WI38 (cell line): Measurements from ENCODE around the gene C22orf39.

Experiments
- H3K4me3 ChIP-seq: 2 replicates; pipeline ENCODE4 v1.5.1; 2011; ENCODE audit warnings: low read depth, mild to moderate bottlenecking, control low read depth, low read length
- CTCF ChIP-seq: IDR thresholded peaks from 2 replicates; pipeline ENCODE4 v1.5.1; 2012; ENCODE audit warnings: low read depth, mild to moderate bottlenecking, control low read depth, low read length

The C22orf39 gene

DNA sequence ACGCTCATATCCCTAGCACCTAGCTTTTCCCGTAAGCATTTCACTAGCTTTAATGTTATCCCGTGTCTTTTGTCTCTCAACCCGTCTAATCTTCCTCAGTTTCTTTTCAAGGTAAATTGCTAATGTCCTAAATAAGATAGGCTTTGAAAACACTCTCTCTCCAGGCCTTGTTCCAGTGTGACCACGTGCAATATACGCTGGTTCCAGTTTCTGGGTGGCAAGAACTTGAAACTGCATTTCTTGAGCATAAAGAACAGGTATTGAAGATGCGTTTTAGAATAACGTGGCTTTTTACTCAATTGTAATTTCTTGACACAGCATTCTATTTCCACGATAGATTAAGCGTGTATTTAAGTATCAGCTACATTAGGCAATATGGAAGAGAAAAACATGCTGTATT lies 33.3 kb upstream of the C22orf39 start:
- TF ChIP-seq CTCF, result no peak
- peak overlapping the region; percentile 91 for H3K4me3 ChIP-seq

DNA sequence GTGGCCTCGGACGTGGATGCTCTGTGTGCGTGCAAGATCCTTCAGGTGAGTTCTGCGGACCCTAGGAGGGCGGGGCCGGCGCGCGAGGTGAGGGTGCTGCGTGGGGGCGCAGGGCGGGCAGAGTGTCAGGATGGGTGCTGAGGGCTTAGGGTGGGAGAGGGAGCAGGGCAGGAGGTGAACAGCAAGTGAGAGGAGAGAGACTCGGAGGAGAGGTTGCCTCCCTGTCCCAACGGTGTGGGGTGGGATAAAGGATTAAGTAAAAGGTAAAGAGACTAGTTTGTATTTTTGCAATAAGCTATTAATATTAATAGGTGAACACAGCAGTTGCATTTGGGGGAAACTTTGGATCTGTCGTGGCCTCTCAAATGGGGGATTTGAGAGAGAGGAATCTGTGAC lies 32.7 kb upstream of the C22orf39 start:
- no peak for TF ChIP-seq CTCF
- H3K4me3 ChIP-seq, result peak overlapping the region; percentile 91

DNA sequence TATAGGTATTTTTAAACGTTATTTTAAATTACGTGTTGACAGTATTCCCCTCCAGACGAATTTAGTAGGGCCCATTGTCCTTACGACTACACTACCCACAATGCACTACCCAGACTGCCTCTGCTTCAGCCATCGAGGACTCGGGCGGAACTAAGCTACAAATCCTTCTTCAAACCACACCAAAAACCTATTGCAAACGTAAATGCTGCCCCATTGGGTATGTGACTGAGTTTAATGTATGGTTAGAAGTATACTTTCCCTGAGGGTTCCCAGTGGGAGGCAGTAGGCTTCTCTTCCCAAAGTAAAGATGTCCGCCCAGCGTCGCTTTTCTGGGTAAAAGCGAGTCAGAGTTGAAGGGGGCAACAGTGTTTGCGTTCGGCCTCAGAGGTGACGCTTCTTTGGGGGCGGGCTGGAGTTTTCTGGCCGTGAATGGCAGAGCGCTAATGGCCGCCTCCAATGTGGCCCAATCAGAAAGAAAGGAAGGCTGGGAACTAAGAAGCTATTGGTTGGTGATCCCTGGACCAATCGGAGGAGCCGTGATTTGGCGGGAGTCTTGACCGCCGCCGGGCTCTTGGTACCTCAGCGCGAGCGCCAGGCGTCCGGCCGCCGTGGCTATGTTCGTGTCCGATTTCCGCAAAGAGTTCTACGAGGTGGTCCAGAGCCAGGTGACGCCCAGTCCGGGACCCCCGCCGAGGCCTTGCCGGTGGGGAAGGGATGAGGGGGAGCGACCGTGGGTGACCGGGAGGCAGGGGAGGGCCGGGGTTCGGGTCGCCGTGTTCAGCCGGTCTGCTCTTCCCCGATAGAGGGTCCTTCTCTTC lies 32.1 kb upstream of the C22orf39 start, which contains the start of gene CDC45:
TSS of gene CDC45 (plus strand) at position 566 of the 818 bp plus-strand sequence. CDS start at position 615, 49 bp downstream.
- no peak for TF ChIP-seq CTCF
- H3K4me3 ChIP-seq, result peak within 1 kb of the TSS; percentile 91

GRCh38 chr22:19478901-19479354 lies 31.4 kb upstream of the C22orf39 start, which contains the start of gene UFD1:
Gene UFD1, minus strand, starts transcription at chr22:19479193. Its CDS starts 108 bp downstream, at chr22:19479085.
- TF ChIP-seq CTCF, result no peak
- H3K4me3 ChIP-seq, result peak within 1 kb of the TSS; percentile 91

DNA sequence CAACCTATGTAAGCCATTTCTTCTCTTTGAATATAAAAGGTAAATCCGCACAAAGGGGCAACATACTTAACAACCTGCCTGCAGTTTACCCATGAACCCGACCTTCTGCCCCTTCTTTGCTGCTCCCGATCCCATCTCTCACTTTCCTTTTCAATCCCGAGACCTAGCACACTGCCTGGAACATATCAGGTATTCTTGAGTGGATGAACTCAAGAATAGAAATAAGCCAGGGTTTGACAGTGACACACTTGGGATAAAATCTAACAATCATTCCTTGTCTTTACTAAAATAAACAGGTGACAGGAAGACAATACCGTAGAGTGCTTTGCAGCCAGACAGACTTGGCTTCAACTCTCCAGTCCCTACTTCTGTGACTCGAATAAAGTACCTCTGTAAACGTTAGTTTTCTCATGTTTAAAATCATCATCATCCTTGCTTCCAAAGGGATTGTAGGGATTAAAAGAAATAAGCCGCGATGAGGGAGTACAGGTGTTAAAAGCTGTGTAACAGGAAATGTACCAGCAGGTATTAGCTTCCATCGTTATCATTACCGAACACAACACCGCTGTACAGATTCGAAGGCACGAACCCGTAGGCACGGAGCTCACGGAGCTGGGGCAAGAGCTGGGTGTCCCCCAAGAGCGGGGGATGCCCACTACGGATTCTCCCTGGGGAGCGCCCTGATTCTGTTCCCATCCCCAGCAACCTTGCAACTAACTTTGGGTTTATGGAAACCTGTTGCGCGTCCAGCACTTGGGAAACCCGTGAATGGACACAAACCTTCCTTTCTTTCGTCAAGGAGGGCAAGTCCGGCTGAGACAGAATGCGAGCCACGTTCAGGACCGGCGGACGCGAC lies 30.8 kb upstream of the C22orf39 start:
- H3K4me3 ChIP-seq, result peak overlapping the region; percentile 91

DNA sequence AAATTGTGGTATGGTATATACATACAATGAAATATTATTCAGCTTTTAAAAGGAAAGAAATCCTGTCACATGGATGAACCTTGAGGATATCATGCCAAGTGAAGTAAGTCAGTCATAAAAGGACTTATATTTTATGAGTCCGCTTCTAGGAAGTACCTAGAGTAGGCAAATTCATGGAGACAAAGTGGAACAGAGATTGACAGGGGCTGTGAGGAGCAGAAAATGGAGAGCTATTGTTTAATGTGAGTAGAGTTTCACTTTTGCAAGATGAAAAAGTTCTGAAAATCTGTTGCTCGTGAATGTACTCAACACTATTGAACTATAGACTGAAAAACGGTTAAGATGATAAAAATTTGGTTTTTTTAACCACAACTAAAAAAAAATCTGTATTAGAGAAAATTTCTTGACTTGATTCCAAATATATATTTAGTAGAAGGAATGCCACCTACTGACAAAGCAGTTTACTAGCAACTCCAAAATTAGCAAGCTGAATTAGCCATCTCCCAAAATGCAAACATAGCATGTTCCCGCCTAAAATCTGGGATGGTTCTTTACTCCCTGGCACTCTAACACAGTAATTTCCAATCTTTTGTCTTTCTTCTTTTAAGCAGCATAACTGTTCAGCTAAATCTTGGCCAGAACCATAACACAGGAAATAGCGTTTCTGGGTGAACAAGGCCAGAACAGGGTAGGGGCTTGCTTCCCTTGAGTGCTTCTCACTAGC lies 30.0 kb upstream of the C22orf39 start:
- peak overlapping the region; percentile 91 for H3K4me3 ChIP-seq
- no peak for TF ChIP-seq CTCF

More for the DNA sequence above, 30.8 kb upstream of the C22orf39 start:
- TF ChIP-seq CTCF, result no peak
